Measurements from ENCODE around the gene SMAD3.
"Not testable (repeated sequence)": the region's sequence is repeated elsewhere in the genome, so short reads cannot be mapped to it uniquely, and the experiment has no call there.

Gene SMAD3

DNA sequence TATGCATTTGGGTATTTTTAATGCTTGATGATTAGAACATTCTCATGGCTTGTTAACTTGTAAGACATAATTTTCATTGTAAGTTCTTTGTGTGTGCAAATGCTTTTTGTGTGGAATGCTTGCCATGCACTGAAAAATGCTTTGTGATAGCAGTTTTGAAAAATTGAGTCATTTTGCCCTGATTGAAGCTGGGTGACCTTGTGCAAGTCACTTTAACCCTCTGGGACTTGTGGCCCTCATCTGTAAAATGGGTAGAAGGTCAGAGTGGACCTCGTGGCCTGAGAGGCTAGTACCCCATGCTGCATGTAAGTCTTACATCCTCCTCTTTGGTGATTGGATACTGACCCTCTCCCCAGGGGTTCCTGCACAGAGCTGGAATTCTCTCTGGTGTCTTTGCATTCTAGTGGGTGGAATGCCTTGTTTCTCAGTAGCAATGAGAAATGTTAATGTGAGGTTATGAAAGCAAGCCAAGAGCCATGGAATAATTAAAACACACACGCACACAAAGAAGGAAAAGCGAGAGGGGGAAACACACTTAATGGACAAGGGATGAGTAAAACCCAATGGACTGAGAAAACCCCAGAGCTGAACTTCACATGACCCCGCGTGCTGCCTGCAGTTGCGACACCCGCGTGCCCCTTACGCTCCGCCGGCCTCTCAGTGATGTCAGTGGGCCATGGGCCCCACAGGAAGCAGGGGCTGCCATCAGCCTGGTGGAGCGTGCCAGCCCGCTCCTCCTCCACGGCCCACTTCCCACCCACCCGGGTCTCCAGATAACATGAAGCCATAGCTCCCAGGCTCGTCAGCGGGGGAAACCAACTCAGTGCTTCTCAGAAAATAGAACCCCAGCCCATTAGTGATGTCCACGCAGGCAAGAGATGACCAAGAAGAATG is 44.0 kb downstream of the SMAD3 start:
- DNase-seq (ENCODE audit: low read depth in 3 of 3) = no peak

DNA sequence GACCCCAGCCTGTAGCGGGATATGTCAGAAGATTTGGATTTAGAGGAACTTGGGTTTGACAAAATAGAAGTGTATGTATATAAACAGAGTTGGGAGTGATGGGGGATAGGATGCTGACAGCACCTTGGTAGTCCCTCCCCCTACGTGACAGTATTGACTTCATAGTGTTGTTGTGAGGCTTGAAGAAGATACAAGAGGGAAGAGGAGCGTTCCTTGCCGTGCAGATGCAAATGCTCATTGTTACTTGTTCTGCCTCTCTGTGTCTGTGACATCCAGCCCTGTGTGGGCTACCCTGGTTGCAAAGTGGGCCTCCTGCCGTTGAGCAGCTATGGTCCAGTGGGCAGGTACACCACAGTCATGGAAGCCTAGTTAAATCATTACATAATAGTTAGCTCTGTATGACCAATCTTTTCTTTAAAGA is 45.0 kb downstream of the SMAD3 start:
- DNase-seq (ENCODE audit: low read depth in 3 of 3) = no peak

DNA sequence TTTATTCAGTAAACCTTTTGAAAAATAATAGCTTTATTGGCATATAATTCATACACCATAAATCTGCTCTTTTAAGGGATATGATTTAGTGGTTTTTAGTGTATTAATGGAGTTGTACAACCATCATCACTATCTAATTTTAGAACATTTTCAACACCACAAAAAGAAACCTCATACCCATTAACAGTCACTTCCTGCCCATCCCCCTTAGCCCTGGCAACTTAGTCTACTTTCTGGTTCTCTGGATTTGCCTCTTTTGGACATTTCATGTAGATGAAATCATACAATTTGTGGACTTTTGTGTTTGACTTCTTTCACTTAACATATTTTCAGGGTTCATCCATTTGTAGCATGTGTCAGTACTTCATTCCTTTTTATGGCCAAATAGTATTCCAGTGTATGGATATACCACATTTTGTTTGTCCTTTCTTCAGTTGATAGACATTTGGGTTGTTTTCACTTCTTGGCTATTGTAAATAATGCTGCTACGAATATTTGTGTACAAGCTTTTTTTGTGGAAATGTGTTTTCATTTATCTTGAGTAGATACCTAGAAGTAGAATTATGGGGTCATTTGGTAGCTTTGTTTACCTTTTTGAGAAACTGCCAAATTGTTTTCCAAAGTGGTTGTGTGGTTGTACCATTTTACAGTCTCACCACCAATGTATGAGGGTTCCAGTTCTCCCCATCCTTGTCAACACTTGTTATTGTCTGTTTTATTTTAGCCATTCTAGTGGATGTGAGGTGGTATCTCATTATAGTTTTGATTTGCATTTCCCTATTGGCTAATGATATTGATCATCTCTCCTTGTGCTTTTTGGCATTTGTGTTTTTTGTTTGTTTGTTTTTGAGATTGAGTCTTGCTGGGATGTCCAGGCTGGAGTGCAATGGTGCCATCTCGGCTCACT is 45.8 kb downstream of the SMAD3 start:
- DNase-seq (ENCODE audit: low read depth in 3 of 3) = no peak

DNA sequence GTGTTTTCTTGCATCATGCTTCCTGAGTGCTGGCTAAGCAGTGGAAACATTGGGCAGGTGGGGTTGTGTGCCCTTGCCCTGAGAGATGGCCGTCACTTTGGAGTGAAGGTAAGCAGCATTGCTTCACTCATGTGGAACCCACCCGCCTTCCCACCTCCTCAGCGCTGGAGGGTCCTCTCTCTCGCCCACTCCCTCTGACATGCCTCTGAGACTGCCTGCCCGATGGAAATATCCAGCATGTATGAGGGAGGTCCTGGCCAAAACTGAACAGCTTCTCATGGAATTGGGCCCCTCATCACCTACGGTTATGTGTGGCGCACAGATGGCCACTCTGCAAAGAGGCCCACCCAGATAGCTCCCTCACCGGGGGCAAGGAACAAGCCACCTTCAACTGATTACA is 48.6 kb downstream of the SMAD3 start:
- no peak for DNase-seq (ENCODE audit: low read depth in 3 of 3)

DNA sequence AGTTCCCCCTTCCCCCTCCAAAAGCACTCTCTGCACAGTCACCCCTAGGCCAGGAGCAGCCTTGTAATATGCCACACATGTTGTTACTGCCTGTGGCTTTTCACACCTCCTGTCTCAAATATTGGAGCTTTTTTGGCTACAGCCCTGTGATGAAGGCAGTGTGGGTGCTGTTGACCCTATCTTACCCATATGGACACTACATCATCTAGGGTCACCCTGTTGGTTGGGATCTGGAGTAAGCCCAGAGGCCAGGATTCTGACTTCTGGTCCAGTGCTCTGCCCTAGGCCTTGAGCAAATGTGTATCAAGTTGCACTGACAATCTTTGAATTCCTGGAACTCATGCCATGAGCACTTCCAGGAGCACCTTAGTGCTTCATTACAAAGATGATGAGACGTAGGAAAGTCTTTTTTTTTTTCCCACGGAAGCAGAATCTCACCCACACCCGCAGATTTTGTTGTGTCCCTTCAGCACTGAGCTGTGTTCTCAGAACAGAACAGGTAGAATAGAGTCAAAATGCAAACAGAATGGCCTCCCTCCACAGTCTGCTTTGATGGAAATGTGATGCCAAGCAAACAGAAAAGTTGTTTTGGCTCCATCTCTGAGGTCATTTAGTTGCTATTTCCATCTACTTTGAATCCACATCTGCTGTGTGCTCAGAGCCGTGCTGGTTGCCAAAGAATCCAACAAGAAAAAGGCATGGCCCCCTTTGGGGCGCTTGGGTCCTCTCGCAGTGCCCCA is 49.6 kb downstream of the SMAD3 start:
- DNase-seq (ENCODE audit: low read depth in 3 of 3) = no peak

DNA sequence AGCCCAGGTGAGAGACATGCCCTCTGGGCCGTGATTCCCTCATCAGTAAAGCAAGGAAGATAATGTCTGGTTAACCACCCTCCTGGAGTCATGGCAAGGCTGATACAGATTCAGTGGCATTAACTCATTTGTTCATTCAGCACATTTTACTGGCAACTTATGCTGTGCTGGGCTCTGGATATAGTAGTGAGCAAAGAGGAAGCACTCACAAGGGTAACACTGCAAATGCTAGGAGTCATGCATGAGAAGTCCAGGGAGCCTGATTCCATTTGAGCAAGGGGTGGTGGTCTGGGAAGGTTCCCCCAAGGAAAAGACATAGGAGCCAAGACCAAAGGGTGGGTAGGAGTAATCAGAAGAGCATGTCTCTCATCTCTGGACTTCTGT is 50.2 kb downstream of the SMAD3 start:
- DNase-seq (ENCODE audit: low read depth in 3 of 3) = no peak

DNA sequence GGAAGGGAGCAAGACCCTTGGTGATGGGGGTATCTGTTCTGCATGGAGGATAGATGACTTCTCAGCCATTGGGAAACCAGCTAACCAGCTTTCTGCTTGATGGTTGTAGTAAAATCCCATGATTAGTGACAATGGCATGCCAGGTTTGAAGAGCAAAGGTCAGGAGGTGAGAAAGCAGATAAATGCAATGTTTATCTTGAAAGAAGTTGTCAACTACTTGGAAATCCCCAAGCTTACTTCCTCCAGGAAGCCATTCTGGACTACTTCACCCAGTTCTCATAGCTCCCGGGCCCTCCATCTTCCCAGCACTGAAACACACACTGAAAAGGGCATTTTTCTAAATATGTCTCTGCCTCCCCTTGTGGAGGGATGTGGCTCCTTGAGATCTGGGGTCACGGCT is 51.3 kb downstream of the SMAD3 start:
- DNase-seq (ENCODE audit: low read depth in 3 of 3) = no peak

DNA sequence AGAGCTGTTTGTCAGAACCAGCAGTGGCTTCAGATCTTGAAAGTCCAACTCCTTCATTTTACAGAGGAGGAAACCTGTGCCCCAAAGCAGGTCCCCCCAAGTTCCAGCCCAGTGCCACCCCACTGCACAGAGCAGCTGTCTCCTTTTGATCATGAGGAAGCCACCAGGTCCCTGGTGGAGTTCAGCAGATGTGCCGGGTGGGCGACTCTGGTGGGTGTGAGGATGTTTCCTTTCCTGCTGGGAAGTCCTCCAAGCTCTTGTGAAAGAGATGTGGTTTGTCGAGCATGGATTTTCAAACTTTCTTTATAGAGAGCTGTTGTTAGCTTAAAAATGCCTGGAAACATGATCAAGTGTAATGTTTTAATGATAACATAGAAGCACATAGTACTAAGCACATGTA is 52.0 kb downstream of the SMAD3 start:
- DNase-seq (ENCODE audit: low read depth in 3 of 3) = no peak

DNA sequence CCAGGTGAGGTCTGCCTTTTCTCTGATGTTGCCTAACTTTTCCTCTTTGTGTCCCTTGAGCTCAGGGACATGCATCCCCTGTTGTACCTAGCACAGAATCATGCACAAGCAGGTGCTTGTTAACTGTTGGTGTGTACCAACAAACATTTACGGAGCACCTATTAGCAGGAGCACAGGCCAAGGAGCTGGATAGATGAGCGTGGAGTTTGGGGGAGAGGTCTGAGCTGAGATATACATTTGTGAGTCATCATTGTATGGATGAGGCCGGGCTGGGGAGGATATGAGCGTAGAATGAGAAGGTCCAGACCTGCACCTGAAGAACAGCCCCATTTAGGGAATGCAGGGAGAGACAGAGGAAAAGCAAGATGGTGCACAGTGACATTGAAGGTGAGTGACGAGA is 53.4 kb downstream of the SMAD3 start:
- no peak for DNase-seq (ENCODE audit: low read depth in 3 of 3)

DNA sequence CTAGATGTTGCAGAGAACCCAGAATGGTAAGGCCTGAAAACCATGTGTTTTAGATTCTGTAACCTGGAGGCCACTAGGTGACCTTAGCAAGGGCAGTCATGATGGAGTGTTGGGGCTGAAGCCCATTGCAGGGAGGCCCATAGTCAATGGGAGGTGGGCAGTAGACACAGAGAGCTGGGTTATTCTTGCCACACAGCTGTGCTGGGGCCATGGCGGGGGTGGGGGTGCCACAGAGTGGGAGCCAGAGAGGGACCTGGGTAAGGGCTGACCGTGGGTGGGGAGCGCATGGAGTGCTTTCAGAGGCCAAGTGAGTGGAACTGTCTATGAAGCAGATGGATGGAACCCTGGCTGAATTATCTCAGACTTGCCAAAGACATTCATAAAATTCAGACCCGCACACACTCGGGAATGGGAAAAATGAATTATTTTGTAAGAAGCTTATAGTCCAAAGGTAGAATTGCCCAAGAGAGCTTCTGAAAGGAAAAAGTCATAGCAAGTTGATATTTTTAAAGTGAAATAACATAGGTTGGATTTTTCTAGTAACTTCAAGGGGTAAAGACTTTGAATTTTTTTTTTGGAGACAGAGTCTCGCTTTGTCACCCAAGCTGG is 53.9 kb downstream of the SMAD3 start:
- no peak for DNase-seq (ENCODE audit: low read depth in 3 of 3)

DNA sequence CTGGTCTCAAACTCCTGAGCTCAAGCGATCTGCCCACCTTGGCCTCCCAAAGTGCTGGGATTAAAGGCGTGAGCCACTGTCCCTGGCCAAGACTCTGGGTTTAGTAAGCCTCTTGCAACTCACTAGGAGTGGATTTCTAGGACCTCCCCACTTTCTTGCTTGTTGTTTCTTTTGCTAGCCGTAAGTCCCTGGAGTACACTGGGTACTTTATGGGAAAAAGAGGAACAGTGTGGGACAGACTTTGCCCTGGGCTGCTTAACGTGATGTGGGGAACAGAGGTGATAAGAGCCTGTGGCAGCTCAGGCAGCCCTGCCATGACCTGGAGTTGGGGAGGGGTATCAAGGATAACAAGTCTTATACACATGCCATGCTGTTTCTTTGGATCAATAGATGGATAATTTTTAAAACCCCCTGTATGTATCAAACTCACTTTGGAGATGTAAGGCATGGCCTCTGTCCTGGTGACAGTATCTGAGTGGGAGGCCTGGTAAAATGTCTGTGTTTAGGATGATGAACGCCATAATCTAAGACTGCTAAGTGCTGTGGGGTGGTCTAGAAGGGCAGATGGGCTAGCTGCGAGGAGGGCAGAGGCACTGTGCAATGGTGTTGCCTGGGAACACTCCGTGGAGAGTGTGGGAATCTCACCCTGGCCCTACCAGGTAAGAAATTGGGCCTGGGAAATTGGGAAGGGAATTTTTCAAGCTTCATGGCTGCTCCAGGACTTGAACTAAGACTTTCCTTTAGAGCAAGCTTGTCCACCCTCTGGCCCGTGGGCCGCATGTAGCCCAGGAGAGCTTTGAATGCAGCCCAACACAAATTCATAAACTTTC is 54.8 kb downstream of the SMAD3 start:
- no peak for DNase-seq (ENCODE audit: low read depth in 3 of 3)

DNA sequence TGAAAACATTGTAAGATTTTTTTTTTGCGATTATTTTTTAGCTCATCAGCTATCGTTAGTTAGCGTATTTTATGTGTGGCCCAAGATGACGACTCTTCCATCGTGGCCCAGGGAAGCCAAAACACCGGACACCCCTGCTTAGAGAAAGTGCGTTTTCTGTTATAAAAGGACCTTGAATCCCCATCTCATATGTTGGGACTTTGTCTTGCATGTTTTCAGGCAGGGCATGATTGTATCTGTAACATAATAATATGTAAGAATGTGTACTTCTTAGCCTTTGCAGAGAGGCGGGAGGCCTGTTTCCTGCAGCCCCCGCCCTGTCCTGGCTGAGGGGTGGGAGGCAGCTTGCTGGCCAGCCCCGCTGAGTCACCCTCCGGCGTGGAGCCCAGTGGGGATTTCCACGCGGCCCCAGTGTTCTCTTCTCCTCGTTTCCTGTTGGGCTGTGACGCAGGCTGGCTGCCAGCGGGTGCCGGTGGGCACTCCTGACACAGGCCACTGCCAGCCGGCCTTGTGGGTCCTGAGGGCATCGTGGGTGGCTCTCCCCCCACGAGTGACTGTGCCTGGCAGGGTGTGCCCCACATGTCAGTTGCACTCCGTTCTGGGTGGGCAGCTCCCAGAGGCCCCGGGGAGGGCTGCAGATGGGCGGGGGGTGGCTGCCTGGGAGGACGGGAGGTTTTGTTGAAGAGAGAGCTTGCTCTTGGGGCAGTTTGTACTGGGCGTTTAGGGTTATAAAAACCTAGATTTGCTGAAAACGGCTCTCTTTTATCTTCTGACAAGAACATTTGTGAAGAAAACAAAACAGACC is 55.6 kb downstream of the SMAD3 start:
- peak; percentile 69 to 76 (median 75) for DNase-seq (ENCODE audit: low read depth in 3 of 3)

DNA sequence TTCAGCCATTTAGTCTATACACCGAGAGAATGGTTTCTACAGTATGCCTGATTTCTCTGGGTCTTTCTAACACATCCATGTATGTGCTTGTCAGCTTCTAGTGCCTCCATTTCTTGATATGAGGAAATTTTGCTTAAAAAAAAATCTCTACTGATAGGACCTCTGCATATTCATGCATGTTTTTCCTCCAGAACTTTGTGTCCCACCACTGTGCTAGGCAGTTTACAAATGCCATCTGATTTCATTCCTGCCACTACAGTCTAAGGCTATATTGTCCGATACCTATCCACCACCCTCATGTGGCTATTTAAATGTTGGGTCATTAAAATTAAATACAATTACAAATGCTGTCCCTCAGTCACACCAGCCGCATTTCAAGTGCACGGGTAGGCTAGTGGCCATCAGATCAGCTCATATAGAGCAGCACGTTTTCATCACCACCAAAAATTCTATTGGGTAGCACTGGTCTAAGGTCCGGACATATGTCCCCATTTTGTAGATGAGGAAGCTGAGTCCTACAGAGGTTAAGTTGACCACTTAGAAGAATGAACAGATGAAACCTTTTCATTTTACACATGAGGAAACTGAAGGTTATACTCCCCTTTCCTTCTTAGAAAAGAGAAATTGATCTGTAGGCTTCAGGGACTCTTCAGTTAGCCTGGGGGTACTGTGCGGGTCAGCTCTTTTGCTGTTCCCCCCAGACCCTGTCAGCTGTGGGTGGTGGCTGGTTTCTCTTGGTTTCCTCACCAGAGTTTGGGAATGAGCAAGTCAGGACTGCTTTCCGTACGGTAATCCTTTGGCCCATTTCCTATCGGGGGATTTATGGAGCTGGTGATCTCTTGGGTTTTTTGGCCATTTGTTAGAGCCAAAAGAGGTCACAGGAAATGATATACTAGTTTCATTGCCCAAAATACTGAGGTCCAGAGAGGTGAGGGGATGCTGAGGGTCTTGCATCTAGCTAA is 56.5 kb downstream of the SMAD3 start:
- DNase-seq (ENCODE audit: low read depth in 3 of 3) = no peak

DNA sequence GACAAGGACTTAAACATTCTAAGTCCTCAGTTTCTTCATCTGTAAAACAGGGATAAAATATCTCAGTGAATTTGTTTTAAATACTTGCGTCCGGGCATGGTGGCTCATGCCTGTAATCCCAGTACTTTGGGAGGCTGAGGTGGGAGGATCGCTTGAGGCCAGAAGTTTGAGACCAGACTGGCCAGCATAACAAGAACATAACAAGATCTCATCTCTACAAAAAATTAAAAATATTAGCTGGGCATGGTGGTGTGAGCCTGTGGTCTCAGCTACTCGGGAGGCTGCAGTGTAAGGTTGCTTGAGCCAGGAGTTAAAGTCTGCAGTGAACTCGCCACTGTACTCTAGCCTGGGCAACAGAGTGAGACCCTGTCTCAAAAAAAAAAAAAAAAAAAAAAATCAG is 57.4 kb downstream of the SMAD3 start:
- not testable (repeated sequence) for DNase-seq (ENCODE audit: low read depth in 3 of 3)

DNA sequence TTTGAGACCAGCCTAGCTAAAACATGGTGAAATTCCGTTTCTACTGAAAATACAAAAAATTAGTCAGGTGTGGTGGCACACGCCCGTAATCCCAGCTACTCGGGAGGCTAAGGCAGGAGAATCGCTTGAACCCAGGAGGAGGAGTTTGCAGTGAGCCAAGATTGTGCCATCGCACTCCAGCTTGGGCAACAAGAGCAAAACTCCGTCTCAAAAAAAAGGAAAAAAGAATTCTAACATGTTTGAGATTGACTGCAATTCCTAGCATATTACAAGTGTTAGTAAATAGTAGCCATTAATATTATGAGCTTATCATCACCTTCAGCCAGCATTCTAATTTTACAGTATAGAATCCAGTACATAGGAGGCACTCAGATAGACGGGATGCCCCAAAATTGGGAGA is 57.9 kb downstream of the SMAD3 start:
- DNase-seq (ENCODE audit: low read depth in 3 of 3) = not testable (repeated sequence)

DNA sequence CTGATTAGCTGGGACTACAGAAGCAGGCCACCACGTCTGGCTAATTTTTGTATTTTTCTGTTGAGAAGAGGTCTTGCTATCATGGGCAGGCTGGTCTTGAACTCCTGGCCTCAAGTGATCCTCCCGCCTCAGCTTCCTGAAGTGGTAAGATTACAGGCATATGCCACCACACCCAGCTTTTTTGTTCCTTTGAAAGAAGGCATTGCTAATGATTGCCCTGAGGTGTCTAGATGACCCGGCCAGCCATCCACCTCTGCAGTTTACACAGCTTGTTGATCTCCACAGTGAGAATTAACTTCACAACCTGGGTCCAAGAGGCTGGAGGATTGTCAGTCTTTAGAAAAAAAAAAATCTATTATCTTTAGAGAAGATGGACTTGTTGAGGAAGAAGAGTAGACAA is 58.7 kb downstream of the SMAD3 start:
- no peak for DNase-seq (ENCODE audit: low read depth in 3 of 3)

DNA sequence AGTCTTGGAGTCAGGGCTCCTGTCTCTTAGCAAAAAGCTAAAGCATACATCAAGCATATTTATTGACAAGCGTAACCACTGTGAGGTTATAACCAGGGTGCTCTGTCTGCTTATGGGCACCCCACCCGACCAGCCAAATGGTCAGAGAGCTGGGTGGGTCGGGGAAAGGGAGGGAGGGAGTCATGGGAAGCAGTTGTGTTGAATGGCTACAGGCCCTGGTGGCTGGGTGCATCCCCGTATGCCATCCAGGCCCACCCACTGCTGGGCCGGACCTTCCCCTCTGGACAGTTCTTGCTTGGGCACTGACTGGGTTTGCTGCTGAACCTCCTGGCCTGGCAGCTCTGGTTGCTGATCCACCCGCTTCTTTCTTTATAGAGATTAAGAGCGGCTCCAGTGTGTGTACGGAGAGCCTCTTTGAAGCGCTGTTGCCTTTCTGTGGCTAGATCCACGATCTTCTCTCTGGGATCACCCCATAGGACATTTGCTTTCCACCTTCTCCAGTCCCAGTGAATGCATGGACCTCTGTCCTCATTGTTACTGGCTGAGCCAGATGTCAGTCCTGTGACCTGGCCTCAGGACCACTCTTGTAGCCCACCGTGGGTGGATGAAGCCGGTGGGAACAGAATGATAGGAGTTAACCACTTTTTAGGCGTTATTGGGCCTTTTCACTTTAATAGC is 59.6 kb downstream of the SMAD3 start:
- no peak for DNase-seq (ENCODE audit: low read depth in 3 of 3)
